ENCODE results near the gene SLC1A7. TPM values are rescaled to one million over a fixed set of nuclear protein-coding genes. Genes with fewer than 3 reads are reported as not detected.

The SLC1A7 gene
- total and polyA plus RNA-seq, 2 of the 13 experiments (the other 11 are each of a cell fraction or from before 2014, with no cell fraction given) = 0.04 to 2.0 TPM

DNA sequence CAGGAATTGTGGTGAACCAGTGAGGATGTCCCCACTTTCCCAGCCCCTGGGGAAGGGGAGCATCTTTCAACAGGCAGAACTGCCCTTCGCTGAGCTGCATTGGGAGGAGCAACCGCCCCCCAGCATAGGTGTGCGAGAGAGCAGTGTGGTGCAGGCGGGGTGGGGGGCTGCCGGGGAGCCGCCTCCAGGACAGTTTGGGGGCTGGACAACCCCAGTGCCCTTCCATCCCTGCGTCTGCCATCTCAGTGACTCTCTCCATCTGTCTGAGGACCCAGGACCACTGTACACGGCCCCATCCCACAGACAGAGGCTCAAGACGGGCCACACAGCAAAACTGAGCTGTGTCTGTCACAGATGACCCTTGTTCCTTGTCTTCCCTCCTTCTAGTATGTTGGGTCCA lies 66.3 kb downstream of the SLC1A7 start (continued):
- TF ChIP-seq JUN (CRISPR knock-in tag; IDR thresholded peaks at IDR 0.05) = 0 out of 2 replicates have a peak, but pooled peaks have one; percentile 31
- 0 out of 2 replicates have a peak, but pooled peaks have one; percentile 26 for TF ChIP-seq MEIS1 (CRISPR knock-in tag; IDR thresholded peaks at IDR 0.05; ENCODE audit: borderline replicate concordance)

DNA sequence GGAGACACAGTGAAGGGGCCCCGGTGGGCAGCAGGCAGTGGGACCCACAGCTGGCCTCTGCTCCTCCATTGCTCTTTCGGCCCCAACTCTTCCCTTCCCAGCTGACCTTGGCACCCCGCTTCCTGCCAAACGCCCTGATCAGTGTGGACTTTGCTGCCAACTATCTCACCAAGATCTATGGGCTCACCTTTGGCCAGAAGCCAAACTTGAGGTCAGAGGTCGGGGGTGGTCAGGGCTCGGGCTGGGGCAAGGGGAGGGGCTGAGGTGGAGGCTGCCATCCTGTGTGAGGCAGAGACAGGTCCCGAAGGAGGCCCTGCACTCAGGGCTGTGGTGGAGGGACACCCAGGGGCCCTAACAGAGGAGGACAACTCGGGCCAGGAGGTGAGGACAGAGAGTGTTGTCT lies 66.7 kb downstream of the SLC1A7 start:
- H3K9me3 ChIP-seq (ENCODE audit: low read length) = no peaks in the 10 kb centered on the region
- DNase-seq (ENCODE audit: low spot score) (peak; percentile 7), ATAC-seq (peak; percentile 66), FAIRE-seq (no peak)
- POLR2A ChIA-PET = interaction anchor here (1.1 kb wide), 1 partner anchor 70 kb away, joined by 4 read pairs; no protein-coding TSS in a partner anchor
- peaks cover 43% of the 10 kb centered on the region for H3K4me1 ChIP-seq (ENCODE audit: insufficient read depth, low read length)
- no peak overlapping the region for H3K27ac ChIP-seq (ENCODE audit: extremely low read length, insufficient read depth, low read length)
- peak overlapping the region in 1 of 3 experiments; percentile 50; a peak in 1 of 6 replicates for H3K4me3 ChIP-seq (replicated peaks in 1 of 3; ENCODE audit: insufficient read depth in 1 of 3, low read depth in 2 of 3, low read length in 3 of 3)
- WGBS (ENCODE audit: low lambda C conversion rate) = 3% methylated on average over 5 of the region's 8 CpGs
- H4K20me1 ChIP-seq (ENCODE audit: insufficient read depth, low read length) = no peaks in the 10 kb centered on the region
- peak overlapping the region; percentile 65 for H3K4me2 ChIP-seq (ENCODE audit: low read depth, low read length)
- H3K27me3 ChIP-seq (ENCODE audit: control insufficient read depth in 1 of 2, insufficient read depth in 2 of 2, low read length in 2 of 2) = peaks cover 0 to 48% of the 10 kb centered on the region in 2 experiments; a peak in 4 of 5 replicates
- no peaks in the 10 kb centered on the region for H3K79me2 ChIP-seq (ENCODE audit: insufficient read depth, low read length)
- H3K36me3 ChIP-seq (replicated peaks in 1 of 2; ENCODE audit: control insufficient read depth in 1 of 2, insufficient read depth in 2 of 2, low read length in 2 of 2) = no peaks in the 10 kb centered on the region
- intact Hi-C loops (cut with micrococcal nuclease; ENCODE audit: unreplicated experiment) (no loop called here), in situ Hi-C loops (cut with HindIII; ENCODE audit: extremely low pct_ligation_motif_present, low pct_unique_long_range_greater_than_20kb) (no loop called here)
- H3K9ac ChIP-seq (ENCODE audit: insufficient read depth, low read depth, low read length) = no peak overlapping the region
- H2AFZ ChIP-seq (ENCODE audit: low read length) = no peak overlapping the region
- CTCF ChIA-PET (ENCODE audit: low intra/inter-chr PET ratio, low total read pairs) = no interaction called here
- BruUV-seq (replicated peaks) = no TSS peak
- TF ChIP-seq ZNF510 (CRISPR knock-in tag; IDR thresholded peaks at IDR 0.05; ENCODE audit: low read depth) (no peak), PITX1 (CRISPR knock-in tag; IDR thresholded peaks at IDR 0.05) (no peak), ZNF850 (CRISPR knock-in tag; conservative IDR thresholded peaks at IDR 0.05) (no peak), SPEN (CRISPR knock-in tag; IDR thresholded peaks at IDR 0.05; ENCODE audit: low read depth) (peak; percentile 43; the same call in 1 of the 2 replicates), ZNF24 (IDR thresholded peaks at IDR 0.05) (no peak), TARDBP (CRISPR knock-in tag; IDR thresholded peaks at IDR 0.05) (0 out of 2 replicates have a peak, but pooled peaks have one; percentile 37), BRD4 (CRISPR knock-in tag; IDR thresholded peaks at IDR 0.05) (no peak), FOXO1 (CRISPR knock-in tag; IDR thresholded peaks at IDR 0.05) (peak; percentile 8; the same call in 1 of the 2 replicates), ZFP37 (CRISPR knock-in tag; IDR thresholded peaks at IDR 0.05; ENCODE audit: borderline replicate concordance) (no peak), ZNF816 (CRISPR knock-in tag; IDR thresholded peaks at IDR 0.05; ENCODE audit: borderline replicate concordance) (no peak), GTF2F1 (IDR thresholded peaks at IDR 0.05; ENCODE audit: low read length) (no peak), HOXA9 (CRISPR knock-in tag; IDR thresholded peaks at IDR 0.05; ENCODE audit: borderline replicate concordance) (no peak)
- TF ChIP-seq, protein P1, sequence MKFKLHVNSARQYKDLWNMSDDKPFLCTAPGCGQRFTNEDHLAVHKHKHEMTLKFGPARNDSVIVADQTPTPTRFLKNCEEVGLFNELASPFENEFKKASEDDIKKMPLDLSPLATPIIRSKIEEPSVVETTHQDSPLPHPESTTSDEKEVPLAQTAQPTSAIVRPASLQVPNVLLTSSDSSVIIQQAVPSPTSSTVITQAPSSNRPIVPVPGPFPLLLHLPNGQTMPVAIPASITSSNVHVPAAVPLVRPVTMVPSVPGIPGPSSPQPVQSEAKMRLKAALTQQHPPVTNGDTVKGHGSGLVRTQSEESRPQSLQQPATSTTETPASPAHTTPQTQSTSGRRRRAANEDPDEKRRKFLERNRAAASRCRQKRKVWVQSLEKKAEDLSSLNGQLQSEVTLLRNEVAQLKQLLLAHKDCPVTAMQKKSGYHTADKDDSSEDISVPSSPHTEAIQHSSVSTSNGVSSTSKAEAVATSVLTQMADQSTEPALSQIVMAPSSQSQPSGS (CRISPR knock-in tag; IDR thresholded peaks at IDR 0.05) = no peak
- TF ChIP-seq, protein P2, sequence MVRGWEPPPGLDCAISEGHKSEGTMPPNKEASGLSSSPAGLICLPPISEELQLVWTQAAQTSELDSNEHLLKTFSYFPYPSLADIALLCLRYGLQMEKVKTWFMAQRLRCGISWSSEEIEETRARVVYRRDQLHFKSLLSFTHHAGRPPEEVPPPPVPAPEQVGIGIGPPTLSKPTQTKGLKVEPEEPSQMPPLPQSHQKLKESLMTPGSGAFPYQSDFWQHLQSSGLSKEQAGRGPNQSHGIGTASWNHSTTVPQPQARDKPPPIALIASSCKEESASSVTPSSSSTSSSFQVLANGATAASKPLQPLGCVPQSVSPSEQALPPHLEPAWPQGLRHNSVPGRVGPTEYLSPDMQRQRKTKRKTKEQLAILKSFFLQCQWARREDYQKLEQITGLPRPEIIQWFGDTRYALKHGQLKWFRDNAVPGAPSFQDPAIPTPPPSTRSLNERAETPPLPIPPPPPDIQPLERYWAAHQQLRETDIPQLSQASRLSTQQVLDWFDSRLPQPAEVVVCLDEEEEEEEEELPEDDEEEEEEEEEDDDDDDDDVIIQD (CRISPR knock-in tag; IDR thresholded peaks at IDR 0.05; ENCODE audit: low read depth) = peak; percentile 63; the same call in 1 of the 2 replicates
- TF ChIP-seq, protein P3, sequence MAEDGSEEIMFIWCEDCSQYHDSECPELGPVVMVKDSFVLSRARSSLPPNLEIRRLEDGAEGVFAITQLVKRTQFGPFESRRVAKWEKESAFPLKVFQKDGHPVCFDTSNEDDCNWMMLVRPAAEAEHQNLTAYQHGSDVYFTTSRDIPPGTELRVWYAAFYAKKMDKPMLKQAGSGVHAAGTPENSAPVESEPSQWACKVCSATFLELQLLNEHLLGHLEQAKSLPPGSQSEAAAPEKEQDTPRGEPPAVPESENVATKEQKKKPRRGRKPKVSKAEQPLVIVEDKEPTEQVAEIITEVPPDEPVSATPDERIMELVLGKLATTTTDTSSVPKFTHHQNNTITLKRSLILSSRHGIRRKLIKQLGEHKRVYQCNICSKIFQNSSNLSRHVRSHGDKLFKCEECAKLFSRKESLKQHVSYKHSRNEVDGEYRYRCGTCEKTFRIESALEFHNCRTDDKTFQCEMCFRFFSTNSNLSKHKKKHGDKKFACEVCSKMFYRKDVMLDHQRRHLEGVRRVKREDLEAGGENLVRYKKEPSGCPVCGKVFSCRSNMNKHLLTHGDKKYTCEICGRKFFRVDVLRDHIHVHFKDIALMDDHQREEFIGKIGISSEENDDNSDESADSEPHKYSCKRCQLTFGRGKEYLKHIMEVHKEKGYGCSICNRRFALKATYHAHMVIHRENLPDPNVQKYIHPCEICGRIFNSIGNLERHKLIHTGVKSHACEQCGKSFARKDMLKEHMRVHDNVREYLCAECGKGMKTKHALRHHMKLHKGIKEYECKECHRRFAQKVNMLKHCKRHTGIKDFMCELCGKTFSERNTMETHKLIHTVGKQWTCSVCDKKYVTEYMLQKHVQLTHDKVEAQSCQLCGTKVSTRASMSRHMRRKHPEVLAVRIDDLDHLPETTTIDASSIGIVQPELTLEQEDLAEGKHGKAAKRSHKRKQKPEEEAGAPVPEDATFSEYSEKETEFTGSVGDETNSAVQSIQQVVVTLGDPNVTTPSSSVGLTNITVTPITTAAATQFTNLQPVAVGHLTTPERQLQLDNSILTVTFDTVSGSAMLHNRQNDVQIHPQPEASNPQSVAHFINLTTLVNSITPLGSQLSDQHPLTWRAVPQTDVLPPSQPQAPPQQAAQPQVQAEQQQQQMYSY (CRISPR knock-in tag; IDR thresholded peaks at IDR 0.05) = no peak
- TF ChIP-seq, protein P4, sequence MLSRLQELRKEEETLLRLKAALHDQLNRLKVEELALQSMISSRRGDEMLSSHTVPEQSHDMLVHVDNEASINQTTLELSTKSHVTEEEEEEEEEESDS (CRISPR knock-in tag; IDR thresholded peaks at IDR 0.05; ENCODE audit: borderline replicate concordance) = no peak

Measured in HepG2 (cell line).